Activated naive CD8-positive, alpha-beta T cell treated with anti-CD3 and anti-CD28 coated beads for 36 hours (primary cell): Measurements from ENCODE around the gene UNC79. TPM values are rescaled to one million over a fixed set of nuclear protein-coding genes. Genes with fewer than 3 reads are reported as not detected.
"Not testable (repeated sequence)": the region's sequence is repeated elsewhere in the genome, so short reads cannot be mapped to it uniquely, and the experiment has no call there.

Experiments
- DNase-seq: peaks from one replicate; pipeline ENCODE4 v3.0.0; 2021
- H3K27ac Mint-ChIP-seq: one replicate; pipeline ENCODE4 v1.8.0; 2022; ENCODE audit warnings: mild to moderate bottlenecking, moderate library complexity, mixed read lengths
- H3K27me3 Mint-ChIP-seq: one replicate; pipeline ENCODE4 v1.8.0; 2022; ENCODE audit warnings: mild to moderate bottlenecking, mixed read lengths
- H3K36me3 Mint-ChIP-seq: one replicate; pipeline ENCODE4 v1.8.0; 2021; ENCODE audit warnings: mild to moderate bottlenecking, mixed read lengths
- H3K4me1 Mint-ChIP-seq: one replicate; pipeline ENCODE4 v1.8.0; 2021; ENCODE audit warnings: mixed read lengths
- H3K4me3 Mint-ChIP-seq: one replicate; pipeline ENCODE4 v1.8.0; 2022; ENCODE audit warnings: mild to moderate bottlenecking, moderate library complexity, mixed read lengths
- H3K9me3 Mint-ChIP-seq: one replicate; pipeline ENCODE4 v1.8.0; 2022; ENCODE audit warnings: mixed read lengths
- total RNA-seq, 2 experiments: library from RNA; stranded (reverse); gene quantifications; one replicate each; pipeline ENCODE4 v1.2.3, GENCODE V29; 2021

Gene UNC79
- under 1 TPM in 1 of 2 experiments, not detected in 1; 0.04 TPM for total RNA-seq

GRCh38 chr14:93430315-93431035 is at the start of gene UNC79:
UNC79 (plus strand) TSS chr14:93430939; CDS start chr14:93431030, 91 bp downstream.
- DNase-seq: no peak
- Mint-ChIP-seq H3K9me3 (peaks cover 19% of the 10 kb centered on the region), H3K4me1 (no peaks in the 10 kb centered on the region), H3K27ac (no peak within 1 kb of the TSS), H3K36me3 (peaks cover 4% of the 10 kb centered on the region), H3K27me3 (peaks cover 53% of the 10 kb centered on the region), H3K4me3 (no peak within 1 kb of the TSS)

- no peak overlapping the region for H3K4me3 Mint-ChIP-seq
- no peaks in the 10 kb centered on the region for H3K4me1 Mint-ChIP-seq
- no peaks in the 10 kb centered on the region for H3K36me3 Mint-ChIP-seq
- H3K9me3 Mint-ChIP-seq: no peaks in the 10 kb centered on the region
- H3K27me3 Mint-ChIP-seq: peaks cover 14% of the 10 kb centered on the region
- H3K27ac Mint-ChIP-seq: no peak overlapping the region
- no peak for DNase-seq
These were observed 49.1 kb upstream of the UNC79 start for GRCh38 chr14:93381644-93382043.

- DNase-seq, H3K4me3 Mint-ChIP-seq, H3K27ac Mint-ChIP-seq, H3K36me3 Mint-ChIP-seq, H3K9me3 Mint-ChIP-seq, H3K4me1 Mint-ChIP-seq: not testable (repeated sequence)
- H3K27me3 Mint-ChIP-seq: peaks cover 24% of the 10 kb centered on the region
These were observed 46.5 kb upstream of the UNC79 start for GRCh38 chr14:93384256-93384655.

GRCh38 chr14:93395231-93395630 is 35.5 kb upstream of the UNC79 start:
- Mint-ChIP-seq H3K36me3 (no peaks in the 10 kb centered on the region), H3K4me3 (no peak overlapping the region), H3K4me1 (no peaks in the 10 kb centered on the region), H3K9me3 (peaks cover 12% of the 10 kb centered on the region), H3K27me3 (peaks cover 24% of the 10 kb centered on the region), H3K27ac (no peak overlapping the region)
- DNase-seq: no peak

- no peak for DNase-seq
- H3K4me1 Mint-ChIP-seq: no peaks in the 10 kb centered on the region
- peaks cover 25% of the 10 kb centered on the region for H3K27me3 Mint-ChIP-seq
- no peak overlapping the region for H3K4me3 Mint-ChIP-seq
- H3K27ac Mint-ChIP-seq: no peak overlapping the region
- H3K9me3 Mint-ChIP-seq: peaks cover 12% of the 10 kb centered on the region
- H3K36me3 Mint-ChIP-seq: no peaks in the 10 kb centered on the region
These were observed 34.3 kb upstream of the UNC79 start for GRCh38 chr14:93396456-93396855.

- H3K27ac Mint-ChIP-seq: no peak overlapping the region
- no peak for DNase-seq
- H3K36me3 Mint-ChIP-seq: no peaks in the 10 kb centered on the region
- H3K4me3 Mint-ChIP-seq: no peak overlapping the region
- H3K4me1 Mint-ChIP-seq: no peaks in the 10 kb centered on the region
- peaks cover 33% of the 10 kb centered on the region for H3K27me3 Mint-ChIP-seq
- peaks cover 12% of the 10 kb centered on the region for H3K9me3 Mint-ChIP-seq
These were observed 32.2 kb upstream of the UNC79 start for GRCh38 chr14:93398491-93398890.

GRCh38 chr14:93402951-93403350 is 27.8 kb upstream of the UNC79 start:
- DNase-seq: no peak
- H3K27ac Mint-ChIP-seq: no peak overlapping the region
- no peaks in the 10 kb centered on the region for H3K4me1 Mint-ChIP-seq
- H3K36me3 Mint-ChIP-seq: no peaks in the 10 kb centered on the region
- H3K27me3 Mint-ChIP-seq: peaks cover 33% of the 10 kb centered on the region
- peaks cover 2% of the 10 kb centered on the region for H3K9me3 Mint-ChIP-seq
- H3K4me3 Mint-ChIP-seq: no peak overlapping the region

- no peaks in the 10 kb centered on the region for H3K27me3 Mint-ChIP-seq
- no peak for DNase-seq
- H3K4me3 Mint-ChIP-seq: no peak overlapping the region
- no peak overlapping the region for H3K27ac Mint-ChIP-seq
- peaks cover 10% of the 10 kb centered on the region for H3K9me3 Mint-ChIP-seq
- no peaks in the 10 kb centered on the region for H3K4me1 Mint-ChIP-seq
- no peaks in the 10 kb centered on the region for H3K36me3 Mint-ChIP-seq
These were observed 20.7 kb upstream of the UNC79 start for GRCh38 chr14:93410021-93410420.

GRCh38 chr14:93410893-93411292 is 19.8 kb upstream of the UNC79 start:
- Mint-ChIP-seq H3K4me3 (no peak overlapping the region), H3K36me3 (no peaks in the 10 kb centered on the region), H3K27me3 (no peaks in the 10 kb centered on the region), H3K9me3 (peaks cover 10% of the 10 kb centered on the region), H3K4me1 (no peaks in the 10 kb centered on the region), H3K27ac (no peak overlapping the region)
- DNase-seq: no peak

GRCh38 chr14:93425136-93425535 is 5.6 kb upstream of the UNC79 start:
- H3K27ac Mint-ChIP-seq, H3K4me3 Mint-ChIP-seq, H3K4me1 Mint-ChIP-seq, DNase-seq, H3K36me3 Mint-ChIP-seq: not testable (repeated sequence)
- peaks cover 33% of the 10 kb centered on the region for H3K9me3 Mint-ChIP-seq
- peaks cover 31% of the 10 kb centered on the region for H3K27me3 Mint-ChIP-seq

GRCh38 chr14:93426750-93427149 is 4.0 kb upstream of the UNC79 start:
- Mint-ChIP-seq H3K27ac (no peak overlapping the region), H3K9me3 (peaks cover 30% of the 10 kb centered on the region), H3K4me1 (no peaks in the 10 kb centered on the region), H3K4me3 (no peak overlapping the region), H3K36me3 (peaks cover 4% of the 10 kb centered on the region), H3K27me3 (peaks cover 33% of the 10 kb centered on the region)
- DNase-seq: no peak

- no peak overlapping the region for H3K4me3 Mint-ChIP-seq
- DNase-seq: no peak
- peaks cover 4% of the 10 kb centered on the region for H3K36me3 Mint-ChIP-seq
- no peak overlapping the region for H3K27ac Mint-ChIP-seq
- H3K9me3 Mint-ChIP-seq: peaks cover 15% of the 10 kb centered on the region
- H3K4me1 Mint-ChIP-seq: no peaks in the 10 kb centered on the region
- peaks cover 55% of the 10 kb centered on the region for H3K27me3 Mint-ChIP-seq
These were observed 414 bp downstream of the UNC79 start for GRCh38 chr14:93431036-93431670.

GRCh38 chr14:93454224-93454623 is 23.5 kb downstream of the UNC79 start:
- DNase-seq: no peak
- H3K4me1 Mint-ChIP-seq: no peaks in the 10 kb centered on the region
- no peak overlapping the region for H3K4me3 Mint-ChIP-seq
- H3K36me3 Mint-ChIP-seq: no peaks in the 10 kb centered on the region
- H3K27me3 Mint-ChIP-seq: peaks cover 49% of the 10 kb centered on the region
- H3K9me3 Mint-ChIP-seq: no peaks in the 10 kb centered on the region
- H3K27ac Mint-ChIP-seq: no peak overlapping the region

- H3K27me3 Mint-ChIP-seq: peaks cover 32% of the 10 kb centered on the region
- no peaks in the 10 kb centered on the region for H3K9me3 Mint-ChIP-seq
- no peak overlapping the region for H3K27ac Mint-ChIP-seq
- H3K4me1 Mint-ChIP-seq: no peaks in the 10 kb centered on the region
- no peaks in the 10 kb centered on the region for H3K36me3 Mint-ChIP-seq
- no peak overlapping the region for H3K4me3 Mint-ChIP-seq
- no peak for DNase-seq
These were observed 25.6 kb downstream of the UNC79 start for GRCh38 chr14:93456356-93456755.

- H3K4me3 Mint-ChIP-seq: no peak overlapping the region
- H3K4me1 Mint-ChIP-seq: no peaks in the 10 kb centered on the region
- H3K27ac Mint-ChIP-seq: no peak overlapping the region
- H3K36me3 Mint-ChIP-seq: no peaks in the 10 kb centered on the region
- H3K9me3 Mint-ChIP-seq: no peaks in the 10 kb centered on the region
- no peak for DNase-seq
- peaks cover 35% of the 10 kb centered on the region for H3K27me3 Mint-ChIP-seq
These were observed 27.5 kb downstream of the UNC79 start for GRCh38 chr14:93458234-93458633.

GRCh38 chr14:93462479-93462878 is 31.7 kb downstream of the UNC79 start:
- Mint-ChIP-seq H3K36me3 (no peaks in the 10 kb centered on the region), H3K4me3 (no peak overlapping the region), H3K9me3 (no peaks in the 10 kb centered on the region), H3K27ac (no peak overlapping the region), H3K27me3 (peaks cover 18% of the 10 kb centered on the region), H3K4me1 (no peaks in the 10 kb centered on the region)
- DNase-seq: no peak
